Ecto neural progenitor cell (in vitro differentiated cells): ENCODE results near the gene CHIC1.
A peak's percentile ranks its signal among the peaks of the same experiment; 100 is the strongest.
"Not testable (repeated sequence)": the region's sequence is repeated elsewhere in the genome, so short reads cannot be mapped to it uniquely, and the experiment has no call there.

ENCODE experiments used
- DNase-seq: peaks from one replicate; pipeline ENCODE4 v3.0.0-alpha.2; 2018; ENCODE audit warnings: low spot score

The CHIC1 gene

DNA sequence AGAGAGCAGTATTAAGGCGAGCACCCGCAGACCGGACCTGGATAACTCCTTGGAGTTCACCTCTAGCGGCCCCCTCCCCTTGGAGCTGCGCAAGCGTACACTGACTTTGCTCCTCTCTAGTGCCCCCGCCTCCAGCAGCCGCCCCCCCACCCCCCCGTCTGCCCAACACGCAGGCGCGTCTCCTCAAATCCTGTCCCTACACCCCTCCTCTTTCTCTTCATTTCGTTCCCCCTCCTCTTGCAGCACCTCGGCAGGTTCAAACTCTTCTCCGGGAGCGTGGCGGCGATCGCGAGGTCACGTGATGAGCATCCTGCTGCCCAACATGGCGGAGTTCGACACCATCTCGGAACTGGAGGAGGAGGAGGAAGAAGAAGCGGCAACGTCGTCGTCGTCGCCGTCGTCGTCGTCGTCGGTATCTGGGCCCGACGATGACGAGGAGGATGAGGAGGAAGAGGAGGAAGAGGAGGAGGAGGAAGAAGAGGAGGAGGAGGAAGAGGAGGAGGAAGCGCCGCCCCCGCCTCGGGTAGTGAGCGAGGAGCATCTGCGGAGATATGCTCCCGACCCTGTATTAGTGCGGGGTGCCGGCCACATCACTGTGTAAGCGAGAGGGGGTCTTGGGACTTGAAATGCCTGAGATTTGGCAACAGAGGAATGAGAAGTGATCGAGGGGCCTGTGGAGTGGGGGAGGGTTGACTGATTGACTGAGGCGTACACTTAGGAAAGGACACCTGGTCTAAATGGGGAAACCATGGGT is at the start of gene CHIC1:
Gene CHIC1, plus strand, starts transcription at position 214 of the 754 bp plus-strand sequence. Its CDS starts 88 bp downstream, at position 302.
- DNase-seq, result peak; percentile 83

DNA sequence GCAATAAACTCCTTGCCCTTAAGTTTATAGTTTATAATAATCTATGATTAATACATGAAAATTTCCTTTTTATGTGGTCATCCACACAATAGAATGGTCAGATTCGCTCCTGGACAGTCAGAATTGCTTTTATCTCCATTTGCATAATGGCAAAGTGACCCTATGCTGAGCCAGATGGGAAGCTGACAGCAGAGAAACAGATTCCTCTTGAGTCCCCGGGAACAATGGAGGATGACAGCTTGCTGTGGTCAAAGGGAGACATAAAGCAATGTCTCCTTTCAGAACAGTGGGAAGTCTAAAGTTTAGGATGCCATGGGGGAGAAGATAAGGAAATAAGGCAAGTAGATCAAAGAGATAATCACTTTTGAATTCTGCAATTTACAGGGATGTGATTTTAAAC is 40.2 kb upstream of the CHIC1 start:
- not testable (repeated sequence) for DNase-seq

DNA sequence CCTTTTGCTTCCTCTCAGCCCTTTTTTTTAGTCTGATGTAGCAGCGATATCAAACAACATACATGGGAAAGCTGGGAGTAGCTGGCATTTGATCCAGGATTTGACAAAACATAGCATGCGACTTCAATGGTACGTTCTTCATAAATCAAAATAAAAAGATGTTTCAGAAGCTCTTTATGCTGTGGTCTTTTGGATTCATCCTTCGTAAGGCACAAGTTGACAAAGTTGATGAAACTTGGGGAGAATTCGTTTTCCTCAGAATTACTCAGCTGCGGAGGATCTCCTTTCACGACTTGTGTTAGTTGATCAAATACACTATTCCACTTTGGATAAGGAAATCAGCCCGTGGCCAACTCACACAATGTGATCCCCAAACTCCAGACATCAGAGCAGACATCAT is 38.1 kb upstream of the CHIC1 start:
- no peak for DNase-seq

DNA sequence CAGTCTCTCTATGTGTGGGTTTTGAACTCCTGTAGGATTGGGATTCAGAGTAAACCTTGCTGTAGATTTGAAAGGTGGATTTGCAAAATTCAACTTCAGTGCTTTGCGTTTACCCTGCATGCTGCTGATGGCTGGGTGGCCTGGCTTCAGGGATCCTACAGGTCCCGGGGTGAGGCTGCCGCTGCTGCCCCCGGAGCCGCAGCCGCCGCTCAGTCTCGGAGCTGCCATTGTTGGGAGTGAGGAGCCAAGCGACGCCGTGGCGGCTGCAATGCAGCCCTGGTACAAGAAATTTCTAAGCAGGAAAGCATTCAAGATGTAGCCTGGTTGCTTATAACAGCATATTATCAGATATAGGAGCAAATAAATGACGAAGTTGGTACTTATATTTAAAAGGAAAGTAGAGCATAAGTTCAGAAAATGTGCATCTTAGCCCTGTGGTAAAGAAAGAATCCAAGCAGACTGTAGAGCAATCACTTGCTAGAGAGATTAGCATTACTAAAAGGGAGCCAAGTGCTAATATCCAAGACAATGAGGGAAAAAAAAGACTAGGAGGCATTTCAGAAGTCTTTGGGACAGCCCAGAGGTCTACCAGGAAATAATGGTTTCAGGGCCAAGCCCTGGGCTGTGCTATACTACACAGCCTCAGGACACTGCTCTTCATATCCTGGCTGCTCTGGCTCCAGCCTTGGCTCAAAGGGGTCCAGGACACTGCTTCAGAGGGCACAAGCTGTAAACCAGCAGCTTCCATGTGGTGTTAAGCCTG is 36.9 kb upstream of the CHIC1 start:
- peak; percentile 44 for DNase-seq

DNA sequence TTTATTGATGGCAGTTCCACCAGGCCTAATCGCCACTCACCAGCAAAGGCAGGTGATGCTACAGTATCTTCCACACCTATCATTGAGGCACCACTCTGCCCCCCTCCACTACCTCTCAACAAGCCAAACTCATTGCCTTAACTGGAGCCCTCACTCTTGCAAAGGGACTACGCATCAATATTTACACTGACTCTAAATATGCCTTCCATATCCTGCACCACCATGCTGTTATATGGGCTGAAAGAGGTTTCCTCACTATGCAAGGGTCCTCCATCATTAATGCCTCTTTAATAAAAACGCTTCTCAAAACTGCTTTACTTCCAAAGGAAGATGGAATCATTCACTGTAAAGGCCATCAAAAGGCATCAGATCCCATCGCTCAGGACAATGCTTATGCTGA is 31.3 kb upstream of the CHIC1 start:
- not testable (repeated sequence) for DNase-seq

GRCh38 chrX:73556159-73556558 is 6.8 kb upstream of the CHIC1 start:
- no peak for DNase-seq

- no peak for DNase-seq
Measured at GRCh38 chrX:73561801-73562200, 1.2 kb upstream of the CHIC1 start.

DNA sequence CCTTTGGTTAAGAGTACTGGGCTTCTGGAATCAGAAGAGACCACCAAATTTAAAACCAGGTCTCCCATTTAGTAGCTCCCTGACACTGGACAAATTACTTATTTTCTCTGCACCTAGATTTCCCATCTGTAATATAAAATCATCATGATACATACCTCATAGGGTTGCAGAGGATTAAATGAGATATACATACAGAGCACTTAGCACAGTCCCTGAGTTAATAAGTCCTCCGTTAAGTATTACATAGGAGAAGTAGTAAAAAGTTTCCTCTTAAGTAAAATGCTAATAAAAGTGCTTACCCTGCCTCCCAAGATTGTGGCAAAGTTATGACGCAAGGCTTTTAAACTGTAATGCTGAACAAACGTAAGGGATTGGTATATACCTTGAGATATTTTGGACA is 539 bp upstream of the CHIC1 start:
- no peak for DNase-seq

DNA sequence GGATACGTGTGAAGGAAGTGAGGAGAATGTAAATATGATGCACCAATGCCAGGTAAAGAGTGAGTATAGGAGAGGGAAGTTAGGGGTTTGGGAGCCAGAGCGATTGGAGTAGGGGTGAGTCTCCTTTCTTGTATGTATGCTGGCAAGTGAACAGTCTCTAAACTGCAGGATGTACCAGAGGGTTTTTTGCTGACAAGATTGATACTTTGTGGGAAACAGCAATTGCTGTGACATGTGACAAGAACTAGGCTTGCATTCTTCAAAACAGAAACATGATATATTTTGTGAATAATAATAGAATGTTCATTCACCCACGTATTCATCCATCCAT is 706 bp downstream of the CHIC1 start:
- DNase-seq, result no peak

GRCh38 chrX:73577361-73577760 is 14.4 kb downstream of the CHIC1 start:
- no peak for DNase-seq

GRCh38 chrX:73581002-73581628 is 18.1 kb downstream of the CHIC1 start:
- no peak for DNase-seq

GRCh38 chrX:73597758-73598157 is 34.8 kb downstream of the CHIC1 start:
- not testable (repeated sequence) for DNase-seq

- DNase-seq, result no peak
Measured at GRCh38 chrX:73615022-73615421, 52.0 kb downstream of the CHIC1 start.

GRCh38 chrX:73641669-73642068 is 78.7 kb downstream of the CHIC1 start:
- DNase-seq, result not testable (repeated sequence)

GRCh38 chrX:73647212-73647611 is 84.2 kb downstream of the CHIC1 start:
- no peak for DNase-seq

DNA sequence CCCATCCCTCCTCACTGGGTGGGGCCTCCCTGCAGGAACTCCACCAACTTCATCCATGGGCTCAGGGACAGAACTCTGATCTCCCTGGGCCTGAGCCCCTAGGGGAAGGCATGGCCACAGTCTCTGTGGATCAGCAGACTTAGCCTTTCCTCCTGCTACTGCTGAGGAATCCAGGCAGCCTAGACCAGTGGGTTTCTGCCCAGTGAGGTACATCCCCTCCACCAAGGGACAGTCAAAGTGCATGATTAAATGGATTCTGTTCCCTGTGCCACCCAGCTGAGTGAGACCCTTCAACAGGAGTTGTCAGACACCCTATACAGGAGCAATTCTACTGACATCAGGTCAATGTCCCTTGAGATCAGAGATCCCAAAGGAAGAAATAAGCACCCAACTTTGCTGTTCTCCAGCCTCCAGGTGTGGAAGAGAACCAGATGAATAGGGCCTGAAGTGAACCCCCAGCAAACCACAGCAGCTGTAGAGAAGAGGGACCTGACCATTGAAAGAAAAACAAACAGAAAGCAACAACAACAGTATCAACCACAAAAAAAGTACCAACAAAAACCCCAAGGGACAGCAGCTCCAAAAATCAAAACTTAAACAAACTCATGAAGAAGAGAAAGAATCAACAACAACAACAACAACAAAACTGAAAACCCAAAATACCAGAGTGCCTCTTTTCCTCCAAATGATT is 84.8 kb downstream of the CHIC1 start:
- DNase-seq, result no peak

GRCh38 chrX:73661322-73661721 is 98.3 kb downstream of the CHIC1 start:
- DNase-seq, result not testable (repeated sequence)

DNA sequence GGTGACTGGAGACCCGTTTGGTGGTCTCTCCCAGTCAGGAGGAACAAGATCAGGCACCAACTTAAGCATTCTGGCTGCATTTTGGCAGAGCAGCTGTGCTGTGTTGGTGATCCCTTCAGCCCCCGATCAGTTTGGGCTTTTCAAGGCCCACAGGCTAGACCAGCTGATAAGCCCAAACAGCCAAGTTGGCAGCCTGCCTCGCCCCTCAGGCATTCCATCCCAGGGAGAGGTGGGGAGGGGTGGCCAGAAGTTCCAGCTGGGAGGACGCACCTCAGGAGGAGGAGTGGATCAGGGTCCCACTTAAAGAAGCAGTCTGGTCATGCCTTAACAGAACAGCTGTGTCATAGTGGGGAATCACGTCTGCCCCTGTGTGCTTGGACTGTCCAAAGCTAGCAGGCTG is 105.8 kb downstream of the CHIC1 start:
- no peak for DNase-seq

- DNase-seq, result no peak
Measured at GRCh38 chrX:73681408-73681807, 118.4 kb downstream of the CHIC1 start.

- no peak for DNase-seq
Measured at GRCh38 chrX:73683236-73683859, 120.4 kb downstream of the CHIC1 start.

GRCh38 chrX:73707014-73707413 is 144.0 kb downstream of the CHIC1 start:
- DNase-seq, result not testable (repeated sequence)

- DNase-seq, result no peak
Measured at GRCh38 chrX:73728602-73729001, 165.6 kb downstream of the CHIC1 start.
